Thyroid gland (tissue), 4 donors: ENCODE results near the gene NSUN3.

Experiments used
- POLR2A ChIP-seq, 2 donors: fragments of 450-650 bp; IDR thresholded peaks; one replicate each; pipeline ENCODE4 v1.6.1; 2017; ENCODE audit warnings: antibody characterized with exemption in 2 of 2, mild to moderate bottlenecking in 2 of 2, moderate library complexity in 1 of 2
- TF ChIP-seq, protein P1 (sequence below), 6 experiments: fragments of 200-600 bp in 3 of 6; fragments of 450-650 bp in 3 of 6; sonication (generic) in 3 of 6; IDR thresholded peaks; one replicate each; pipeline ENCODE4 v1.5.1; 2016 to 2019; ENCODE audit warnings: antibody characterized with exemption in 6 of 6, mild to moderate bottlenecking in 2 of 6, inconsistent platforms in 1 of 6, moderate library complexity in 1 of 6

DNA sequence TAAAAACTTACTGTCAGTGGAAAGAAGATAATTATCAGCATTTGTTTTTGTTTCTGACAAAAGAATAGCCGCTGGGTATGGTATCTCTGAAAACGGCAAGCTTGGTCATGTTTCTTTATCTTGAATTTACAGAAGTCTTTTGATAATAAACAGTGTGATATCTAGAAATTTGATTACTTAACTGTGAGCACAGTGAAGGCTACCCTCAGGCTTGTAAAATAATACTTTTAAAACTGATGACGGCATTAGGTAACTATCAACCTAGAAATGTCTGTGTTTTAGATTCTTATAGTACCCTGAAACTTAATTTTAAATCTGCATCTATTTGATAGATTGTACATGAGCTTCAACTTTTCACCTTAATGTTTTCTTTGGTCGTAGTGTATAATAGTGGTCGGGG is 43.4 kb downstream of the NSUN3 start:
- no peak for TF ChIP-seq POLR2A (IDR thresholded peaks at IDR 0.05)
- TF ChIP-seq, protein P1, sequence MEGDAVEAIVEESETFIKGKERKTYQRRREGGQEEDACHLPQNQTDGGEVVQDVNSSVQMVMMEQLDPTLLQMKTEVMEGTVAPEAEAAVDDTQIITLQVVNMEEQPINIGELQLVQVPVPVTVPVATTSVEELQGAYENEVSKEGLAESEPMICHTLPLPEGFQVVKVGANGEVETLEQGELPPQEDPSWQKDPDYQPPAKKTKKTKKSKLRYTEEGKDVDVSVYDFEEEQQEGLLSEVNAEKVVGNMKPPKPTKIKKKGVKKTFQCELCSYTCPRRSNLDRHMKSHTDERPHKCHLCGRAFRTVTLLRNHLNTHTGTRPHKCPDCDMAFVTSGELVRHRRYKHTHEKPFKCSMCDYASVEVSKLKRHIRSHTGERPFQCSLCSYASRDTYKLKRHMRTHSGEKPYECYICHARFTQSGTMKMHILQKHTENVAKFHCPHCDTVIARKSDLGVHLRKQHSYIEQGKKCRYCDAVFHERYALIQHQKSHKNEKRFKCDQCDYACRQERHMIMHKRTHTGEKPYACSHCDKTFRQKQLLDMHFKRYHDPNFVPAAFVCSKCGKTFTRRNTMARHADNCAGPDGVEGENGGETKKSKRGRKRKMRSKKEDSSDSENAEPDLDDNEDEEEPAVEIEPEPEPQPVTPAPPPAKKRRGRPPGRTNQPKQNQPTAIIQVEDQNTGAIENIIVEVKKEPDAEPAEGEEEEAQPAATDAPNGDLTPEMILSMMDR (IDR thresholded peaks at IDR 0.05), result no peak
